OCI-LY3 (cell line): Measurements from ENCODE around the gene ASMT.

Experiments
- EZH2phosphoT487 ChIP-seq: fragments of 200-600 bp; shearing (Covaris generic); IDR thresholded peaks from 2 replicates; pipeline ENCODE4 v1.6.1; 2018; ENCODE audit warnings: antibody characterized with exemption, mixed run types, low read depth
- TF ChIP-seq, protein P1 (sequence below): fragments of 200-600, 300-600 bp; sonication (generic); IDR thresholded peaks from 2 replicates; pipeline ENCODE4 v1.5.1; 2014; ENCODE audit warnings: antibody characterized with exemption, low read length, low read depth

- TF ChIP-seq, protein P1, sequence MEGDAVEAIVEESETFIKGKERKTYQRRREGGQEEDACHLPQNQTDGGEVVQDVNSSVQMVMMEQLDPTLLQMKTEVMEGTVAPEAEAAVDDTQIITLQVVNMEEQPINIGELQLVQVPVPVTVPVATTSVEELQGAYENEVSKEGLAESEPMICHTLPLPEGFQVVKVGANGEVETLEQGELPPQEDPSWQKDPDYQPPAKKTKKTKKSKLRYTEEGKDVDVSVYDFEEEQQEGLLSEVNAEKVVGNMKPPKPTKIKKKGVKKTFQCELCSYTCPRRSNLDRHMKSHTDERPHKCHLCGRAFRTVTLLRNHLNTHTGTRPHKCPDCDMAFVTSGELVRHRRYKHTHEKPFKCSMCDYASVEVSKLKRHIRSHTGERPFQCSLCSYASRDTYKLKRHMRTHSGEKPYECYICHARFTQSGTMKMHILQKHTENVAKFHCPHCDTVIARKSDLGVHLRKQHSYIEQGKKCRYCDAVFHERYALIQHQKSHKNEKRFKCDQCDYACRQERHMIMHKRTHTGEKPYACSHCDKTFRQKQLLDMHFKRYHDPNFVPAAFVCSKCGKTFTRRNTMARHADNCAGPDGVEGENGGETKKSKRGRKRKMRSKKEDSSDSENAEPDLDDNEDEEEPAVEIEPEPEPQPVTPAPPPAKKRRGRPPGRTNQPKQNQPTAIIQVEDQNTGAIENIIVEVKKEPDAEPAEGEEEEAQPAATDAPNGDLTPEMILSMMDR: no peak
- no peak for TF ChIP-seq EZH2phosphoT487
These were observed 47.0 kb downstream of the ASMT start for GRCh38 chrX:1661922-1662221.
